Spleen (tissue), 7 donors: ENCODE results near the gene LILRB2.

Source experiments
- POLR2A ChIP-seq, 3 donors: fragments of 450-650 bp; IDR thresholded peaks; one replicate each; pipeline ENCODE4 v1.5.1; 2017; ENCODE audit warnings: antibody characterized with exemption in 3 of 3, mild to moderate bottlenecking in 1 of 3
- TF ChIP-seq, protein P1 (sequence below), 11 experiments: fragments of 200-600 bp in 7 of 11; fragments of 450-650 bp in 4 of 11; sonication (generic) in 4 of 11; IDR thresholded peaks in 8 of 11; conservative IDR thresholded peaks in 3 of 11; 1 replicate in 7 of 11; 2 replicates in 4 of 11; pipeline versions ENCODE4 v1.4.0 to v1.8.0; 2016 to 2021; ENCODE audit warnings: antibody characterized with exemption in 11 of 11, inconsistent platforms in 4 of 11, mild to moderate bottlenecking in 1 of 11
- donor health status: DM: no; HTN: no; CAD: no; lungs with moderate emphysema.
- donor health status: DM: no; HTN: no; CAD: no.
- donor health status: DM: no; HTN: no; CAD: no.

DNA sequence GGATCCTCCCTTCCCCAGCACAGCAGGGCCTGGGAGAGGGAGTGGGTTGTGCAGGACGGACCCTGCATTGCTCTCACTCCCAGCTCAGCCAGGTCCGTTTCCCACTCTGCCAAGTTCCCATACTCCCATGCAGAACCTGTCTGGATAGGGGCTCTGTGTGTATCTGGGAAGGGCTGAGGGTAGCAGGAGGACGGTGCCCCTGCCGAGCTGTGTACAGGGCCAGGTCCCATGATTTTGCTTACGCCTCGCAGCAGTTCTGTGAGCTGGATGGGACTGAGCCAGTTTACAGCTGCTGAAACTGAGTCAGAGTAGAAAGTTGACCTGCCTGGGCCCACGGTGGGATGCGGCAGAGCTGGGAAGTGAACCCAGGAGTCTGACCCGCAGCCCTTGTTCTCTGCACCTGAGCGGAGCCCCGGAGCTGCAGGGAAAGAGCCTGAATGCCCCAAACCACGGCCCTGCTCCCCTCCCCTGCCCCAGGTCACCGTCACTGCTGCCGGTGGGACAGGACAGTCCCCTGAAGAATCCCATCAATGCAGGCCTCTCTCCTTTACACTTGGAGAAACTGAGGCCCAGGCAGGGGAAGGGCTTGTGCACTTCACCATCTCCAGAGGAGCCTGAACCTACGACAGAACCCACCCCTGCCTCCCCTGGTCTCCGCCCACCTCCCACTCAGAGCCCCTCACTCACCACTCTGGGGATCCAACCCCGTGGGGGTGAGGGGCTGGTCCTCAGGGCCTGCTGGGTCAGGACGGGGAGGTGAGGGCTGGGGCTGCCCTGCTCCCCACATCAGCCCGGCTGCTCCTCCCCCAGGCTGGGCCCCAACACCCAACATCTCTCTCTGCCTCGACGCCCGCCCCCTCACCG, 27.3 kb downstream of the LILRB2 start:
- TF ChIP-seq, protein P1, sequence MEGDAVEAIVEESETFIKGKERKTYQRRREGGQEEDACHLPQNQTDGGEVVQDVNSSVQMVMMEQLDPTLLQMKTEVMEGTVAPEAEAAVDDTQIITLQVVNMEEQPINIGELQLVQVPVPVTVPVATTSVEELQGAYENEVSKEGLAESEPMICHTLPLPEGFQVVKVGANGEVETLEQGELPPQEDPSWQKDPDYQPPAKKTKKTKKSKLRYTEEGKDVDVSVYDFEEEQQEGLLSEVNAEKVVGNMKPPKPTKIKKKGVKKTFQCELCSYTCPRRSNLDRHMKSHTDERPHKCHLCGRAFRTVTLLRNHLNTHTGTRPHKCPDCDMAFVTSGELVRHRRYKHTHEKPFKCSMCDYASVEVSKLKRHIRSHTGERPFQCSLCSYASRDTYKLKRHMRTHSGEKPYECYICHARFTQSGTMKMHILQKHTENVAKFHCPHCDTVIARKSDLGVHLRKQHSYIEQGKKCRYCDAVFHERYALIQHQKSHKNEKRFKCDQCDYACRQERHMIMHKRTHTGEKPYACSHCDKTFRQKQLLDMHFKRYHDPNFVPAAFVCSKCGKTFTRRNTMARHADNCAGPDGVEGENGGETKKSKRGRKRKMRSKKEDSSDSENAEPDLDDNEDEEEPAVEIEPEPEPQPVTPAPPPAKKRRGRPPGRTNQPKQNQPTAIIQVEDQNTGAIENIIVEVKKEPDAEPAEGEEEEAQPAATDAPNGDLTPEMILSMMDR (IDR thresholded peaks at IDR 0.05 in 8 of 11, conservative IDR thresholded peaks at IDR 0.05 in 3 of 11) = no peak
- no peak for TF ChIP-seq POLR2A (IDR thresholded peaks at IDR 0.05)
